DND-41 (cell line): ENCODE data around the gene SNTB2.
A peak's percentile ranks its signal among the peaks of the same experiment; 100 is the strongest.

Source experiments
- ATAC-seq: fragments of 200-7000 bp; cut with Tn5 transposase; 3 replicates; pipeline ENCODE4 v1.9.1; 2021; ENCODE audit warnings: low read depth; ENCODE audit not compliant: insufficient read depth
- DNase-seq: peaks from one replicate; pipeline ENCODE4 v3.0.0-alpha.2; 2020
- H2AFZ ChIP-seq: 2 replicates; pipeline ENCODE4 v1.6.0; 2012; ENCODE audit warnings: low read depth, low read length
- H3K27ac ChIP-seq: 2 replicates; pipeline ENCODE4 v1.5.1; 2012; ENCODE audit warnings: low read length, inconsistent platforms
- H3K27me3 ChIP-seq: fragments of 200-600 bp; sonication (generic); 2 replicates; pipeline ENCODE4 v1.6.0; 2012; ENCODE audit warnings: low read length, mild to moderate bottlenecking, inconsistent platforms; ENCODE audit not compliant: insufficient read depth, poor library complexity
- H3K36me3 ChIP-seq: 2 replicates; pipeline ENCODE4 v1.5.1; 2012; ENCODE audit warnings: low read length, inconsistent platforms; ENCODE audit not compliant: insufficient read depth
- H3K4me1 ChIP-seq: 2 replicates; pipeline ENCODE4 v1.5.1; 2012; ENCODE audit warnings: mild to moderate bottlenecking, low read length; ENCODE audit not compliant: insufficient read depth
- H3K4me2 ChIP-seq: 2 replicates; pipeline ENCODE4 v1.6.0; 2012; ENCODE audit warnings: mild to moderate bottlenecking, moderate library complexity, low read length, inconsistent platforms; ENCODE audit not compliant: insufficient read depth
- H3K4me3 ChIP-seq, 2 experiments: fragments of 200-600 bp in 1 of 2; shearing (Covaris generic) in 1 of 2; 2 replicates each; pipeline ENCODE4 v1.5.1; 2012 to 2016; ENCODE audit warnings: inconsistent platforms in 2 of 2, low read length in 2 of 2, mild to moderate bottlenecking in 2 of 2, low read depth in 1 of 2, moderate library complexity in 1 of 2
- H3K79me2 ChIP-seq: 2 replicates; pipeline ENCODE4 v1.6.0; 2012; ENCODE audit warnings: low read length, inconsistent platforms; ENCODE audit not compliant: insufficient read depth
- H3K9ac ChIP-seq: 2 replicates; pipeline ENCODE4 v1.6.0; 2012; ENCODE audit warnings: low read depth, mild to moderate bottlenecking, inconsistent platforms, low read length, moderate library complexity
- H3K9me3 ChIP-seq: 2 replicates; pipeline ENCODE4 v1.5.1; 2012; ENCODE audit warnings: low read length, moderate library complexity, mild to moderate bottlenecking, inconsistent platforms; ENCODE audit not compliant: insufficient read depth, severe bottlenecking
- H4K20me1 ChIP-seq: 2 replicates; pipeline ENCODE4 v1.6.0; 2012; ENCODE audit warnings: low read length; ENCODE audit not compliant: insufficient read depth
- CTCF ChIP-seq: IDR thresholded peaks from 2 replicates; pipeline ENCODE4 v1.5.1; 2012; ENCODE audit warnings: borderline replicate concordance, low read length, moderate library complexity, mild to moderate bottlenecking; ENCODE audit not compliant: poor library complexity, severe bottlenecking; ENCODE audit errors: extremely low read depth
- EZH2 ChIP-seq: IDR thresholded peaks from 3 replicates; pipeline ENCODE4 v1.6.1; 2012; ENCODE audit warnings: borderline replicate concordance, low read depth, mild to moderate bottlenecking, moderate library complexity, low read length, inconsistent platforms; ENCODE audit not compliant: severe bottlenecking

The SNTB2 gene

GRCh38 chr16:69187446-69188235, 677 bp downstream of the SNTB2 start:
- H3K27ac ChIP-seq: peak overlapping the region; percentile 38
- H3K27me3 ChIP-seq: no peaks in the 10 kb centered on the region
- no peaks in the 10 kb centered on the region for H3K36me3 ChIP-seq
- H3K4me2 ChIP-seq: peak overlapping the region; percentile 76
- peak; percentile 50 for DNase-seq
- peaks cover 43% of the 10 kb centered on the region for H3K79me2 ChIP-seq
- peaks cover 36% of the 10 kb centered on the region for H3K4me1 ChIP-seq
- H3K4me3 ChIP-seq: peak overlapping the region; percentile 28 to 70; a peak in 3 of 4 replicates
- H2AFZ ChIP-seq: peak overlapping the region; percentile 65
- no peak for TF ChIP-seq CTCF
- no peak for TF ChIP-seq EZH2
- H3K9me3 ChIP-seq: no peaks in the 10 kb centered on the region
- H4K20me1 ChIP-seq: peaks cover 20% of the 10 kb centered on the region; the same call in 1 of the 2 replicates
- peak overlapping the region; percentile 76 for H3K9ac ChIP-seq
- ATAC-seq: peak; percentile 41

- Histone ChIP-seq H3K9ac (peak overlapping the region; percentile 76), H3K27ac (peak overlapping the region; percentile 11), H3K9me3 (no peaks in the 10 kb centered on the region), H3K36me3 (no peaks in the 10 kb centered on the region), H3K4me1 (peaks cover 36% of the 10 kb centered on the region), H2AFZ (peak overlapping the region; percentile 65), H3K79me2 (peaks cover 47% of the 10 kb centered on the region), H3K4me3 (peak overlapping the region; percentile 28 to 70; a peak in 3 of 4 replicates), H3K4me2 (peak overlapping the region; percentile 76), H3K27me3 (no peaks in the 10 kb centered on the region), H4K20me1 (peaks cover 20% of the 10 kb centered on the region; the same call in 1 of the 2 replicates)
- DNase-seq: peak; percentile 46
- ATAC-seq: peak; percentile 32; the same call in 2 of the 3 replicates
- TF ChIP-seq CTCF (no peak), EZH2 (no peak)
These were observed 1.2 kb downstream of the SNTB2 start for GRCh38 chr16:69188236-69188549.

- peak overlapping the region; percentile 11; the same call in 1 of the 2 replicates for H3K27ac ChIP-seq
- H3K79me2 ChIP-seq: peaks cover 48% of the 10 kb centered on the region
- H3K27me3 ChIP-seq: no peaks in the 10 kb centered on the region
- H3K36me3 ChIP-seq: no peaks in the 10 kb centered on the region
- no peak for DNase-seq
- H4K20me1 ChIP-seq: peaks cover 20% of the 10 kb centered on the region; the same call in 1 of the 2 replicates
- no peak for ATAC-seq
- H3K9me3 ChIP-seq: no peaks in the 10 kb centered on the region
- H3K4me2 ChIP-seq: peak overlapping the region; percentile 76
- H2AFZ ChIP-seq: no peak overlapping the region
- H3K4me1 ChIP-seq: peaks cover 36% of the 10 kb centered on the region
- no peak for TF ChIP-seq CTCF
- peak overlapping the region; percentile 76 for H3K9ac ChIP-seq
- peak overlapping the region; percentile 28 to 70; a peak in 3 of 4 replicates for H3K4me3 ChIP-seq
These were observed 1.8 kb downstream of the SNTB2 start for GRCh38 chr16:69188716-69189115.
